ENCODE data around the gene MSI2. TPM values are rescaled to one million over a fixed set of nuclear protein-coding genes. Genes with fewer than 3 reads are reported as not detected.

The MSI2 gene
- total RNA-seq, 1 donor from 2014 or later: 8.3 TPM

GRCh38 chr17:57703273-57703672 lies 446.9 kb downstream of the MSI2 start:
- DNase-seq (ENCODE audit: low read depth in 2 of 2): no peak

GRCh38 chr17:57704448-57704847 lies 448.1 kb downstream of the MSI2 start:
- no peak for DNase-seq (ENCODE audit: low read depth in 2 of 2)

GRCh38 chr17:57705921-57706695 lies 449.8 kb downstream of the MSI2 start:
- DNase-seq (ENCODE audit: low read depth in 2 of 2): no peak

- DNase-seq (ENCODE audit: low read depth in 2 of 2): no peak
Measured at GRCh38 chr17:57706761-57707160, 450.4 kb downstream of the MSI2 start.

GRCh38 chr17:57707892-57708291 lies 451.6 kb downstream of the MSI2 start:
- DNase-seq (ENCODE audit: low read depth in 2 of 2): no peak

GRCh38 chr17:57708410-57708809 lies 452.1 kb downstream of the MSI2 start:
- DNase-seq (ENCODE audit: low read depth in 2 of 2): no peak

GRCh38 chr17:57713140-57713539 lies 456.8 kb downstream of the MSI2 start:
- no peak for DNase-seq (ENCODE audit: low read depth in 2 of 2)

GRCh38 chr17:57714665-57715180 lies 458.4 kb downstream of the MSI2 start:
- no peak for DNase-seq (ENCODE audit: low read depth in 2 of 2)

GRCh38 chr17:57715981-57716380 lies 459.7 kb downstream of the MSI2 start:
- DNase-seq (ENCODE audit: low read depth in 2 of 2): no peak

GRCh38 chr17:57718878-57719277 lies 462.6 kb downstream of the MSI2 start:
- DNase-seq (ENCODE audit: low read depth in 2 of 2): no peak

- no peak for DNase-seq (ENCODE audit: low read depth in 2 of 2)
Measured at GRCh38 chr17:57720386-57721035, 464.2 kb downstream of the MSI2 start.

- no peak for DNase-seq (ENCODE audit: low read depth in 2 of 2)
Measured at GRCh38 chr17:57721967-57722703, 465.8 kb downstream of the MSI2 start.

- DNase-seq (ENCODE audit: low read depth in 2 of 2): no peak
Measured at GRCh38 chr17:57722704-57723043, 466.4 kb downstream of the MSI2 start.

GRCh38 chr17:57723427-57724025 lies 467.2 kb downstream of the MSI2 start:
- DNase-seq (ENCODE audit: low read depth in 2 of 2): no peak

GRCh38 chr17:57724026-57724728 lies 467.9 kb downstream of the MSI2 start:
- peak; percentile 3 to 41 for DNase-seq (ENCODE audit: low read depth in 2 of 2)

- DNase-seq (ENCODE audit: low read depth in 2 of 2): no peak
Measured at GRCh38 chr17:57724729-57725125, 468.4 kb downstream of the MSI2 start.

GRCh38 chr17:57726213-57726790 lies 470.0 kb downstream of the MSI2 start:
- DNase-seq (ENCODE audit: low read depth in 2 of 2): no peak

- DNase-seq (ENCODE audit: low read depth in 2 of 2): no peak
Measured at GRCh38 chr17:57726838-57727237, 470.5 kb downstream of the MSI2 start.

- DNase-seq (ENCODE audit: low read depth in 2 of 2): no peak
Measured at GRCh38 chr17:57727630-57728175, 471.4 kb downstream of the MSI2 start.

- DNase-seq (ENCODE audit: low read depth in 2 of 2): no peak
Measured at GRCh38 chr17:57730026-57730701, 473.8 kb downstream of the MSI2 start.
